ENCODE results near the gene TCF7L1.

DNA sequence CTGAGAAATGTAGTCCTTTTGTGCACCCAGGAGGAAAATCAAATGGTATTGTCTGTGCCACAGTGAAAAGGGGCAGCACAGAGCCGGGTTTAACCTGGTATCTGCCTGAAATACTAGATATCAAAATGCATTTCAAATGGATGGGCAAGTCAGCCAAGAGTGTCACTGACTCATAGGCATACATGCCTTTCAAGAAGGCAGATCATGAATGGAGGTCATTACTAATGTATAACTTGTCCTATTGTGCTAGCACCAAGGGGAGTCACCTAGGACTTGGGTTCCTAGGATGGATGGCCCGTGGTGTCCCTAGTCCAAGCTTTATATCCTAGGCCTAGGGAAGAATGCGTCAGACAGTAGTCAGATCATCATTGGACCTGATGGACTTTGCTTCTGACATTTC, 49.9 kb downstream of the TCF7L1 start:
- TF ChIP-seq, protein P1, sequence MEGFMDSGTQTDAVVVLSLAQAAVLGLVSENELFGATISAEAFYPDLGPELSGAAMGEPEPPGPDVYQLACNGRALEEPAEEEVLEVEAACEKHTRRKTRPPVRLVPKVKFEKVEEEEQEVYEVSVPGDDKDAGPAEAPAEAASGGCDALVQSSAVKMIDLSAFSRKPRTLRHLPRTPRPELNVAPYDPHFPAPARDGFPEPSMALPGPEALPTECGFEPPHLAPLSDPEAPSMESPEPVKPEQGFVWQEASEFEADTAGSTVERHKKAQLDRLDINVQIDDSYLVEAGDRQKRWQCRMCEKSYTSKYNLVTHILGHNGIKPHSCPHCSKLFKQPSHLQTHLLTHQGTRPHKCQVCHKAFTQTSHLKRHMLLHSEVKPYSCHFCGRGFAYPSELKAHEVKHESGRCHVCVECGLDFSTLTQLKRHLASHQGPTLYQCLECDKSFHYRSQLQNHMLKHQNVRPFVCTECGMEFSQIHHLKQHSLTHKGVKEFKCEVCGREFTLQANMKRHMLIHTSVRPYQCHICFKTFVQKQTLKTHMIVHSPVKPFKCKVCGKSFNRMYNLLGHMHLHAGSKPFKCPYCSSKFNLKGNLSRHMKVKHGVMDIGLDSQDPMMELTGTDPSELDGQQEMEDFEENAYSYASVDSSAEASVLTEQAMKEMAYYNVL (CRISPR knock-in tag; IDR thresholded peaks at IDR 0.05; ENCODE audit: borderline replicate concordance): no peak
- TF ChIP-seq MAZ (IDR thresholded peaks at IDR 0.05; ENCODE audit: borderline replicate concordance, low read depth, low read length) (no peak), MAZ (CRISPR knock-in tag; IDR thresholded peaks at IDR 0.05; ENCODE audit: low read depth) (no peak), NFE2 (CRISPR knock-in tag; IDR thresholded peaks at IDR 0.05) (no peak)
- TF ChIP-seq, protein P2, sequence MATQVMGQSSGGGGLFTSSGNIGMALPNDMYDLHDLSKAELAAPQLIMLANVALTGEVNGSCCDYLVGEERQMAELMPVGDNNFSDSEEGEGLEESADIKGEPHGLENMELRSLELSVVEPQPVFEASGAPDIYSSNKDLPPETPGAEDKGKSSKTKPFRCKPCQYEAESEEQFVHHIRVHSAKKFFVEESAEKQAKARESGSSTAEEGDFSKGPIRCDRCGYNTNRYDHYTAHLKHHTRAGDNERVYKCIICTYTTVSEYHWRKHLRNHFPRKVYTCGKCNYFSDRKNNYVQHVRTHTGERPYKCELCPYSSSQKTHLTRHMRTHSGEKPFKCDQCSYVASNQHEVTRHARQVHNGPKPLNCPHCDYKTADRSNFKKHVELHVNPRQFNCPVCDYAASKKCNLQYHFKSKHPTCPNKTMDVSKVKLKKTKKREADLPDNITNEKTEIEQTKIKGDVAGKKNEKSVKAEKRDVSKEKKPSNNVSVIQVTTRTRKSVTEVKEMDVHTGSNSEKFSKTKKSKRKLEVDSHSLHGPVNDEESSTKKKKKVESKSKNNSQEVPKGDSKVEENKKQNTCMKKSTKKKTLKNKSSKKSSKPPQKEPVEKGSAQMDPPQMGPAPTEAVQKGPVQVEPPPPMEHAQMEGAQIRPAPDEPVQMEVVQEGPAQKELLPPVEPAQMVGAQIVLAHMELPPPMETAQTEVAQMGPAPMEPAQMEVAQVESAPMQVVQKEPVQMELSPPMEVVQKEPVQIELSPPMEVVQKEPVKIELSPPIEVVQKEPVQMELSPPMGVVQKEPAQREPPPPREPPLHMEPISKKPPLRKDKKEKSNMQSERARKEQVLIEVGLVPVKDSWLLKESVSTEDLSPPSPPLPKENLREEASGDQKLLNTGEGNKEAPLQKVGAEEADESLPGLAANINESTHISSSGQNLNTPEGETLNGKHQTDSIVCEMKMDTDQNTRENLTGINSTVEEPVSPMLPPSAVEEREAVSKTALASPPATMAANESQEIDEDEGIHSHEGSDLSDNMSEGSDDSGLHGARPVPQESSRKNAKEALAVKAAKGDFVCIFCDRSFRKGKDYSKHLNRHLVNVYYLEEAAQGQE (IDR thresholded peaks at IDR 0.05; ENCODE audit: borderline replicate concordance in 1 of 2, low read depth in 1 of 2, low read length in 2 of 2): no peak
- TF ChIP-seq, protein P3, sequence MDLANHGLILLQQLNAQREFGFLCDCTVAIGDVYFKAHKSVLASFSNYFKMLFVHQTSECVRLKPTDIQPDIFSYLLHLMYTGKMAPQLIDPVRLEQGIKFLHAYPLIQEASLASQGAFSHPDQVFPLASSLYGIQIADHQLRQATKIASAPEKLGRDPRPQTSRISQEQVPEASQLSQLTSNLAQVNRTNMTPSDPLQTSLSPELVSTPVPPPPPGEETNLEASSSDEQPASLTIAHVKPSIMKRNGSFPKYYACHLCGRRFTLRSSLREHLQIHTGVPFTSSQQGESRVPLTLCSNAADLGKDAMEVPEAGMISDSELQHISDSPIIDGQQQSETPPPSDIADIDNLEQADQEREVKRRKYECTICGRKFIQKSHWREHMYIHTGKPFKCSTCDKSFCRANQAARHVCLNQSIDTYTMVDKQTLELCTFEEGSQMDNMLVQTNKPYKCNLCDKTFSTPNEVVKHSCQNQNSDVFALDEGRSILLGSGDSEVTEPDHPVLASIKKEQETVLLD (CRISPR knock-in tag; IDR thresholded peaks at IDR 0.05; ENCODE audit: low read depth): no peak

All from HepG2 (cell line).